ENCODE data around the gene SAP30L.

The SAP30L gene

GRCh38 chr5:154508114-154508513, 62.3 kb downstream of the SAP30L start:
- no peak for TF ChIP-seq FOXM1 (IDR thresholded peaks at IDR 0.05; ENCODE audit: borderline replicate concordance, low read depth)
- TF ChIP-seq EGR1 (IDR thresholded peaks at IDR 0.05) = no peak
- TF ChIP-seq ZBTB7A (IDR thresholded peaks at IDR 0.05; ENCODE audit: low read depth) = no peak
- TF ChIP-seq TCF12 (IDR thresholded peaks at IDR 0.05; ENCODE audit: low read depth) = no peak
- no peak for TF ChIP-seq TAF1 (IDR thresholded peaks at IDR 0.05; ENCODE audit: low read depth)
- TF ChIP-seq USF1 (IDR thresholded peaks at IDR 0.05) = no peak
- TF ChIP-seq MAX (IDR thresholded peaks at IDR 0.05) = no peak
- TF ChIP-seq CEBPB (IDR thresholded peaks at IDR 0.05) = no peak
- TF ChIP-seq YY1 (IDR thresholded peaks at IDR 0.05; ENCODE audit: low read depth) = no peak
- no peak for TF ChIP-seq CREB1 (IDR thresholded peaks at IDR 0.05; ENCODE audit: low read depth)
- no peak for TF ChIP-seq TEAD4 (IDR thresholded peaks at IDR 0.05)
- TF ChIP-seq EP300 (IDR thresholded peaks at IDR 0.05; ENCODE audit: borderline replicate concordance) = no peak
- no peak for TF ChIP-seq RAD21 (IDR thresholded peaks at IDR 0.05; ENCODE audit: low read depth)

GRCh38 chr5:154509784-154510555, 64.2 kb downstream of the SAP30L start:
- TF ChIP-seq TEAD4 (IDR thresholded peaks at IDR 0.05) = no peak
- no peak for TF ChIP-seq EGR1 (IDR thresholded peaks at IDR 0.05)
- TF ChIP-seq CREB1 (IDR thresholded peaks at IDR 0.05; ENCODE audit: low read depth) = no peak
- no peak for TF ChIP-seq MAX (IDR thresholded peaks at IDR 0.05)
- TF ChIP-seq EP300 (IDR thresholded peaks at IDR 0.05; ENCODE audit: borderline replicate concordance) = no peak
- TF ChIP-seq REST (IDR thresholded peaks at IDR 0.05; ENCODE audit: low read depth) = no peak
- no peak for TF ChIP-seq USF1 (IDR thresholded peaks at IDR 0.05)
- TF ChIP-seq RAD21 (IDR thresholded peaks at IDR 0.05; ENCODE audit: low read depth) = no peak
- no peak for TF ChIP-seq TAF1 (IDR thresholded peaks at IDR 0.05; ENCODE audit: low read depth)
- TF ChIP-seq TCF12 (IDR thresholded peaks at IDR 0.05; ENCODE audit: low read depth) = no peak
- no peak for TF ChIP-seq FOXM1 (IDR thresholded peaks at IDR 0.05; ENCODE audit: borderline replicate concordance, low read depth)
- no peak for TF ChIP-seq YY1 (IDR thresholded peaks at IDR 0.05; ENCODE audit: low read depth)
- TF ChIP-seq CEBPB (IDR thresholded peaks at IDR 0.05) = no peak
- TF ChIP-seq NFIC (IDR thresholded peaks at IDR 0.05) = no peak
- TF ChIP-seq ZBTB7A (IDR thresholded peaks at IDR 0.05; ENCODE audit: low read depth) = no peak

Data from Ishikawa (cell line).